Smooth muscle cell (in vitro differentiated cells): Measurements from ENCODE around the gene MYO5B. TPM values are rescaled to one million over a fixed set of nuclear protein-coding genes. Genes with fewer than 3 reads are reported as not detected.
A peak's percentile ranks its signal among the peaks of the same experiment; 100 is the strongest.

Source experiments
- DNase-seq: peaks from one replicate; lab custom pipeline; 2025; ENCODE audit not compliant: unreplicated experiment; lab: John Stamatoyannopoulos, UW
- H2AFZ ChIP-seq: fragments of 200-600 bp; sonication (generic); 2 replicates; pipeline ENCODE4 v1.6.0; 2016; ENCODE audit warnings: antibody characterized with exemption, low read depth, mild to moderate bottlenecking
- H3F3A ChIP-seq: fragments of 200-600 bp; sonication (generic); 2 replicates; pipeline ENCODE4 v1.6.0; 2017; ENCODE audit warnings: antibody characterized with exemption, low read depth
- H3K27ac ChIP-seq: fragments of 200-600 bp; sonication (generic); 2 replicates; pipeline ENCODE4 v1.5.1; 2016; ENCODE audit warnings: low read depth, mild to moderate bottlenecking
- H3K27me3 ChIP-seq: fragments of 200-600 bp; sonication (generic); 2 replicates; pipeline ENCODE4 v1.6.1; 2016; ENCODE audit warnings: low read depth, mild to moderate bottlenecking
- H3K36me3 ChIP-seq: fragments of 200-600 bp; sonication (generic); 2 replicates; pipeline ENCODE4 v1.5.1; 2016; ENCODE audit warnings: low read depth
- H3K4me1 ChIP-seq: fragments of 200-600 bp; sonication (generic); 2 replicates; pipeline ENCODE4 v1.5.1; 2016; ENCODE audit warnings: low read depth
- H3K4me2 ChIP-seq: fragments of 200-600 bp; sonication (generic); 2 replicates; pipeline ENCODE4 v1.6.0; 2016; ENCODE audit warnings: mild to moderate bottlenecking
- H3K4me3 ChIP-seq: fragments of 200-600 bp; sonication (generic); 2 replicates; pipeline ENCODE4 v1.5.1; 2016; ENCODE audit warnings: mild to moderate bottlenecking
- H3K79me2 ChIP-seq: fragments of 200-600 bp; sonication (generic); 2 replicates; pipeline ENCODE4 v1.6.0; 2016; ENCODE audit warnings: low read depth, mild to moderate bottlenecking
- H3K9ac ChIP-seq: fragments of 200-600 bp; sonication (generic); 2 replicates; pipeline ENCODE4 v1.6.0; 2016; ENCODE audit warnings: low read depth
- H3K9me3 ChIP-seq: fragments of 200-600 bp; sonication (generic); replicated peaks from 2 replicates; pipeline ENCODE4 v1.5.1; 2016; ENCODE audit warnings: low read depth
- H4K20me1 ChIP-seq: fragments of 200-600 bp; sonication (generic); 2 replicates; pipeline ENCODE4 v1.6.0; 2016; ENCODE audit warnings: low read depth
- WGBS: methylation state at CpG from one replicate; pipeline ENCODE4 v1.1.7; 2016; ENCODE audit warnings: low lambda C conversion rate; 5-methylcytosine and 5-hydroxymethylcytosine counted together
- polyA plus RNA-seq: library from polyadenylated mRNA; unstranded; fragments of >200 nt; fragmentation: Nextera tagmentation; extraction: Ambion mirVana; gene quantifications from 2 replicates; pipeline ENCODE4 v1.2.1, GENCODE V29; 2016
- total RNA-seq: library from RNA; depleted of rRNA; stranded (reverse); fragments of >200 nt; gene quantifications from 2 replicates; pipeline ENCODE4 v1.2.3, GENCODE V29; 2014
- TF ChIP-seq, protein P1 (sequence below): fragments of 200-600 bp; sonication (generic); IDR thresholded peaks from 2 replicates; pipeline ENCODE4 v1.5.1; 2017; ENCODE audit warnings: borderline replicate concordance, mild to moderate bottlenecking, antibody characterized with exemption; ENCODE audit not compliant: insufficient read depth, poor library complexity, severe bottlenecking

Gene MYO5B
- total and polyA plus RNA-seq, 2 experiments from 2014 or later, result 1.7 to 25.3 TPM

DNA sequence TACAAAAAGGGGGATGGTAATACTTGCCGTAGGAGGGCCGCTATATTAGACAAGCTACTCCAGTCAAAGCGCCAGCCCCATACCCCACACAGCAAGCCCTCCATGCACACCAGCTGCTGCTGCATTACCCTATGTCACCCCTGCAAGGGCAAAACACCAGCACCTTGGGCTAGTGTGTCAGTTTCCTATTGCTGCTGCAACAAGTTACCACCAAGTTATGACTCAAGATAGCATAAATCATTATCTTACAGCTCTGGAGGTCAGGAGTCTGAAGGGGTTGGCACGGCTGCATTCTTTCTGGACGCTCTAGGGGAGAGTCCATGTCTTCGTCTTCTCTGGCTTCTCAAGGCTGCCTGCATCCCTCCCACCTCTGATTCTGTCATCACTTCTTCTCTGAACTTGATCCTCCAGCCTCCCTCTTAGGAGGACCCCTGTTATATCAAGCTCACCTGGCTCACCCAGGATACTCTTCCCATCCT lies 293.0 kb downstream of the MYO5B start:
- WGBS, result 93% methylated on average over 6 of the region's 6 CpGs
- no peak for DNase-seq
- H3K9me3 ChIP-seq, result no peaks in the 10 kb centered on the region

GRCh38 chr18:49899657-49900330 lies 295.2 kb downstream of the MYO5B start:
- H3K9ac ChIP-seq, result no peak overlapping the region
- H3K4me1 ChIP-seq, result peaks cover 9% of the 10 kb centered on the region
- H3K4me3 ChIP-seq, result no peak overlapping the region
- WGBS, result 94% methylated on average over 5 of the region's 5 CpGs
- no peaks in the 10 kb centered on the region for H4K20me1 ChIP-seq
- no peaks in the 10 kb centered on the region for H3K36me3 ChIP-seq
- no peak overlapping the region for H3K4me2 ChIP-seq
- H2AFZ ChIP-seq, result no peak overlapping the region
- no peaks in the 10 kb centered on the region for H3F3A ChIP-seq
- TF ChIP-seq, protein P1, sequence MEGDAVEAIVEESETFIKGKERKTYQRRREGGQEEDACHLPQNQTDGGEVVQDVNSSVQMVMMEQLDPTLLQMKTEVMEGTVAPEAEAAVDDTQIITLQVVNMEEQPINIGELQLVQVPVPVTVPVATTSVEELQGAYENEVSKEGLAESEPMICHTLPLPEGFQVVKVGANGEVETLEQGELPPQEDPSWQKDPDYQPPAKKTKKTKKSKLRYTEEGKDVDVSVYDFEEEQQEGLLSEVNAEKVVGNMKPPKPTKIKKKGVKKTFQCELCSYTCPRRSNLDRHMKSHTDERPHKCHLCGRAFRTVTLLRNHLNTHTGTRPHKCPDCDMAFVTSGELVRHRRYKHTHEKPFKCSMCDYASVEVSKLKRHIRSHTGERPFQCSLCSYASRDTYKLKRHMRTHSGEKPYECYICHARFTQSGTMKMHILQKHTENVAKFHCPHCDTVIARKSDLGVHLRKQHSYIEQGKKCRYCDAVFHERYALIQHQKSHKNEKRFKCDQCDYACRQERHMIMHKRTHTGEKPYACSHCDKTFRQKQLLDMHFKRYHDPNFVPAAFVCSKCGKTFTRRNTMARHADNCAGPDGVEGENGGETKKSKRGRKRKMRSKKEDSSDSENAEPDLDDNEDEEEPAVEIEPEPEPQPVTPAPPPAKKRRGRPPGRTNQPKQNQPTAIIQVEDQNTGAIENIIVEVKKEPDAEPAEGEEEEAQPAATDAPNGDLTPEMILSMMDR, result no peak
- H3K27ac ChIP-seq, result no peak overlapping the region
- no peaks in the 10 kb centered on the region for H3K79me2 ChIP-seq
- H3K27me3 ChIP-seq, result no peaks in the 10 kb centered on the region
- no peaks in the 10 kb centered on the region for H3K9me3 ChIP-seq
- DNase-seq, result no peak

More for the DNA sequence above, 293.0 kb downstream of the MYO5B start:
- Histone ChIP-seq H3K9ac (no peak overlapping the region), H3K4me2 (no peak overlapping the region), H4K20me1 (no peaks in the 10 kb centered on the region), H3F3A (no peaks in the 10 kb centered on the region), H3K79me2 (no peaks in the 10 kb centered on the region), H2AFZ (no peak overlapping the region), H3K27ac (no peak overlapping the region), H3K27me3 (no peaks in the 10 kb centered on the region), H3K36me3 (no peaks in the 10 kb centered on the region), H3K4me1 (no peaks in the 10 kb centered on the region), H3K4me3 (no peak overlapping the region)
- TF ChIP-seq, protein P1, result no peak

GRCh38 chr18:49898421-49898820 lies 296.5 kb downstream of the MYO5B start:
- no peaks in the 10 kb centered on the region for H3K36me3 ChIP-seq
- TF ChIP-seq, protein P1, result no peak
- H3K4me2 ChIP-seq, result no peak overlapping the region
- H3K9ac ChIP-seq, result no peak overlapping the region
- no peak overlapping the region for H3K4me3 ChIP-seq
- peaks cover 9% of the 10 kb centered on the region for H3K4me1 ChIP-seq
- H3F3A ChIP-seq, result no peaks in the 10 kb centered on the region
- no peaks in the 10 kb centered on the region for H3K79me2 ChIP-seq
- no peaks in the 10 kb centered on the region for H3K9me3 ChIP-seq
- H4K20me1 ChIP-seq, result no peaks in the 10 kb centered on the region
- H3K27ac ChIP-seq, result no peak overlapping the region
- H2AFZ ChIP-seq, result no peak overlapping the region
- peak; percentile 13 for DNase-seq
- 53% methylated on average over 7 of the region's 7 CpGs for WGBS
- no peaks in the 10 kb centered on the region for H3K27me3 ChIP-seq
